OCI-LY1 (cell line): ENCODE results near the gene ZNF37A.

ENCODE experiments used
- H2AFZ ChIP-seq: fragments of 200-600 bp; sonication (generic), shearing (Covaris generic); 2 replicates; pipeline ENCODE4 v1.6.0; 2014; ENCODE audit warnings: antibody characterized with exemption, mild to moderate bottlenecking, low read length
- H3F3A ChIP-seq: fragments of 200-600 bp; sonication (generic), shearing (Covaris generic); 2 replicates; pipeline ENCODE4 v1.6.0; 2014; ENCODE audit warnings: mild to moderate bottlenecking, antibody characterized with exemption, low read length, moderate library complexity; ENCODE audit not compliant: insufficient read depth
- H3K27ac ChIP-seq: fragments of 200-600 bp; sonication (generic); 2 replicates; pipeline ENCODE4 v1.5.1; 2014; ENCODE audit warnings: low read length, mixed run types, mild to moderate bottlenecking, low read depth; ENCODE audit not compliant: poor library complexity, severe bottlenecking
- H3K27me3 ChIP-seq: fragments of 200-600 bp; sonication (generic); 2 replicates; pipeline ENCODE4 v1.6.0; 2014; ENCODE audit warnings: antibody characterized with exemption, mild to moderate bottlenecking, low read length, moderate library complexity; ENCODE audit not compliant: insufficient read depth
- H3K36me3 ChIP-seq: fragments of 200-600 bp; sonication (generic); 2 replicates; pipeline ENCODE4 v1.6.1; 2014; ENCODE audit warnings: mild to moderate bottlenecking, antibody characterized with exemption, low read length, moderate library complexity, mixed read lengths; ENCODE audit not compliant: insufficient read depth
- H3K4me1 ChIP-seq: fragments of 200-600 bp; sonication (generic); 2 replicates; pipeline ENCODE4 v1.5.1; 2014; ENCODE audit warnings: mild to moderate bottlenecking, low read length, moderate library complexity; ENCODE audit not compliant: insufficient read depth, severe bottlenecking
- H3K4me2 ChIP-seq: fragments of 200-600 bp; sonication (generic), shearing (Covaris generic); 2 replicates; pipeline ENCODE4 v1.6.1; 2014; ENCODE audit warnings: low read length
- H3K4me3 ChIP-seq: fragments of 200-600 bp; sonication (generic); 2 replicates; pipeline ENCODE4 v1.5.1; 2014; ENCODE audit warnings: low read length, low read depth, mild to moderate bottlenecking, mixed read lengths; ENCODE audit not compliant: poor library complexity, severe bottlenecking
- H3K79me2 ChIP-seq: fragments of 200-600 bp; shearing (Covaris generic); 2 replicates; pipeline ENCODE4 v1.6.1; 2016; ENCODE audit warnings: mixed run types, low read length, mixed read lengths; ENCODE audit not compliant: insufficient read depth
- H3K9ac ChIP-seq: fragments of 200-600 bp; sonication (generic), shearing (Covaris generic); 2 replicates; pipeline ENCODE4 v1.6.1; 2014; ENCODE audit warnings: mild to moderate bottlenecking, low read length, mixed read lengths
- H3K9me2 ChIP-seq: fragments of 200-600 bp; sonication (generic), shearing (Covaris generic); 2 replicates; pipeline ENCODE4 v1.6.1; 2014; ENCODE audit warnings: low read depth, mild to moderate bottlenecking, low read length, mixed read lengths
- H3K9me3 ChIP-seq: fragments of 200-600 bp; shearing (Covaris generic); 2 replicates; pipeline ENCODE4 v1.6.1; 2014; ENCODE audit warnings: low read length, mixed read lengths
- H4K20me1 ChIP-seq: fragments of 200-600 bp; sonication (generic), shearing (Covaris generic); 2 replicates; pipeline ENCODE4 v1.6.0; 2016; ENCODE audit warnings: mild to moderate bottlenecking, low read length; ENCODE audit not compliant: insufficient read depth
- EZH2 ChIP-seq: fragments of 200-600 bp; sonication (generic), shearing (Covaris generic); IDR thresholded peaks from 2 replicates; pipeline ENCODE4 v1.8.0; 2017; ENCODE audit warnings: borderline replicate concordance, mixed run types, mild to moderate bottlenecking, antibody characterized with exemption, low read length, moderate library complexity, mixed read lengths
- TF ChIP-seq, protein P1 (sequence below): fragments of 200-600 bp; sonication (generic), shearing (Covaris generic); IDR thresholded peaks from 2 replicates; pipeline ENCODE4 v1.5.1; 2017; ENCODE audit warnings: mild to moderate bottlenecking, antibody characterized with exemption, low read length, moderate library complexity, mixed read lengths

Gene ZNF37A

DNA sequence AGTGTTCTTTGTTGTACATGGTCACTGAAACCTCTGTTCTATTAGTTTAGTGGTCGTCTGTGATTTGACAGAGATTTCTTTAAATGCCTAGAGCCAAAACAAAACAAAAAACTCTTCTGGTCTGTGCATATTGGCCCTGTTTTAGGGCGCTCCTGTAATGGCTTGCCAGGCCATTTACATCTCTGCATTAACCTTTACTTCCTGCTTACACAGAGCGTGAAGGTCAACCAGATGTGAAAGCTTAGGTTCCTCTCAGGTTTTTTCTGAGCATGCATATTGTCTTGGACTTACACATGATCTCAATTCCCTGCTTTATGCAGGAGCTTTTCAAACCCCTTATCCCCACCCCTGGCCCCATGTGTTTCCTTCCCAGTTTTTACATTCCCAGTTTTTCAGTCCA, 9.6 kb downstream of the ZNF37A start:
- Histone ChIP-seq H3K79me2 (no peaks in the 10 kb centered on the region), H3K36me3 (peaks cover 80% of the 10 kb centered on the region), H2AFZ (no peak overlapping the region), H3K4me2 (no peak overlapping the region), H3K4me3 (no peak overlapping the region), H3F3A (0 out of 2 replicates have a peak, but pooled peaks cover 3% of the 10 kb centered on the region), H3K9ac (no peak overlapping the region), H3K27me3 (no peaks in the 10 kb centered on the region), H3K4me1 (no peaks in the 10 kb centered on the region), H3K27ac (no peak overlapping the region), H4K20me1 (no peaks in the 10 kb centered on the region), H3K9me2 (no peaks in the 10 kb centered on the region), H3K9me3 (peaks cover 18% of the 10 kb centered on the region)
- TF ChIP-seq, protein P1, sequence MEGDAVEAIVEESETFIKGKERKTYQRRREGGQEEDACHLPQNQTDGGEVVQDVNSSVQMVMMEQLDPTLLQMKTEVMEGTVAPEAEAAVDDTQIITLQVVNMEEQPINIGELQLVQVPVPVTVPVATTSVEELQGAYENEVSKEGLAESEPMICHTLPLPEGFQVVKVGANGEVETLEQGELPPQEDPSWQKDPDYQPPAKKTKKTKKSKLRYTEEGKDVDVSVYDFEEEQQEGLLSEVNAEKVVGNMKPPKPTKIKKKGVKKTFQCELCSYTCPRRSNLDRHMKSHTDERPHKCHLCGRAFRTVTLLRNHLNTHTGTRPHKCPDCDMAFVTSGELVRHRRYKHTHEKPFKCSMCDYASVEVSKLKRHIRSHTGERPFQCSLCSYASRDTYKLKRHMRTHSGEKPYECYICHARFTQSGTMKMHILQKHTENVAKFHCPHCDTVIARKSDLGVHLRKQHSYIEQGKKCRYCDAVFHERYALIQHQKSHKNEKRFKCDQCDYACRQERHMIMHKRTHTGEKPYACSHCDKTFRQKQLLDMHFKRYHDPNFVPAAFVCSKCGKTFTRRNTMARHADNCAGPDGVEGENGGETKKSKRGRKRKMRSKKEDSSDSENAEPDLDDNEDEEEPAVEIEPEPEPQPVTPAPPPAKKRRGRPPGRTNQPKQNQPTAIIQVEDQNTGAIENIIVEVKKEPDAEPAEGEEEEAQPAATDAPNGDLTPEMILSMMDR, result no peak
- TF ChIP-seq EZH2, result no peak

DNA sequence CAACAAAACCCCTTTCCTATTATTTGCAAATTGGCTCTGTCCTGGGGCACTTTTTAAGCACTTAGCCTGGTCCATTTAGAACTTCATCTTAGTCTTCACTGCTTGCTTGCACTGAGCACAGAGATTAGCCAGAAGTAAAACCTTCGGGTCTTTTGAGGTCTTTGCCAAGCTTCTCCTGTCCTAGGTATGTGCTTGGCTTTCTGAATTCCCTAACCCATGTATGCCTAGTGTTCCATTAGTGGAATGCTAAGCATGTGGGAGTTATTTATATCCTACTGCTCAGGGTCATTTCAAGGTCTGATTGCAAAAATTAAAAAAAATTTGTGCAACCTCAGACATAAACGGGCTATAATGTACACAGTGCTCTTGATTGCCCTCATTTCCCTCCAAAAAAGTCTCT, 18.0 kb downstream of the ZNF37A start:
- H3K4me1 ChIP-seq, result no peaks in the 10 kb centered on the region
- TF ChIP-seq, protein P1, result no peak

DNA sequence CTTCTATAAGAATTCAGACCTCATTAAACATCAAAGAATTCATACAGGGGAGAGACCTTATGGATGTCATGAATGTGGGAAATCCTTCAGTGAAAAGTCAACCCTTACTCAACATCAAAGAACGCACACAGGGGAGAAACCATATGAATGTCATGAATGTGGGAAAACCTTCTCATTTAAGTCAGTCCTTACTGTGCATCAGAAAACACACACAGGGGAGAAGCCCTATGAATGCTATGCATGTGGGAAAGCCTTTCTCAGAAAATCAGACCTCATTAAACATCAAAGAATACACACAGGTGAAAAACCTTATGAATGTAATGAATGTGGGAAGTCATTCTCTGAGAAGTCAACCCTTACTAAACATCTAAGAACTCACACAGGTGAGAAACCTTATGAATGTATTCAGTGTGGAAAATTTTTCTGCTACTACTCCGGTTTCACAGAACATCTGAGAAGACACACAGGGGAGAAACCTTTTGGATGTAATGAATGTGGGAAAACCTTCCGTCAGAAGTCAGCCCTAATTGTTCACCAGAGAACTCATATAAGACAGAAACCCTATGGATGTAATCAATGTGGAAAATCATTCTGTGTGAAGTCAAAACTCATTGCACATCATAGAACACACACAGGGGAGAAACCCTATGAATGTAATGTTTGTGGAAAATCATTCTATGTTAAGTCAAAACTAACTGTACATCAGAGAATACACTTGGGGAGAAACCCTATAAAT, 24.1 kb downstream of the ZNF37A start:
- no peaks in the 10 kb centered on the region for H3K9me2 ChIP-seq
- H3K9me3 ChIP-seq, result peaks cover 61% of the 10 kb centered on the region
- no peak overlapping the region for H3K27ac ChIP-seq
- no peak overlapping the region for H3K9ac ChIP-seq
- no peaks in the 10 kb centered on the region for H3K4me1 ChIP-seq
- no peaks in the 10 kb centered on the region for H3K27me3 ChIP-seq
- H3K4me3 ChIP-seq, result no peak overlapping the region
- peaks cover 59% of the 10 kb centered on the region for H3K36me3 ChIP-seq
- no peak overlapping the region for H2AFZ ChIP-seq
- H3F3A ChIP-seq, result no peaks in the 10 kb centered on the region
- H3K79me2 ChIP-seq, result no peaks in the 10 kb centered on the region
- no peaks in the 10 kb centered on the region for H4K20me1 ChIP-seq
- no peak overlapping the region for H3K4me2 ChIP-seq
- TF ChIP-seq, protein P1, result no peak
- no peak for TF ChIP-seq EZH2

More for the DNA sequence above, 18.0 kb downstream of the ZNF37A start:
- no peaks in the 10 kb centered on the region for H3K79me2 ChIP-seq
- H4K20me1 ChIP-seq, result no peaks in the 10 kb centered on the region
- H3K4me3 ChIP-seq, result no peak overlapping the region
- no peak overlapping the region for H3K4me2 ChIP-seq
- H3K27me3 ChIP-seq, result no peaks in the 10 kb centered on the region
- no peaks in the 10 kb centered on the region for H3K9me2 ChIP-seq
- no peaks in the 10 kb centered on the region for H3F3A ChIP-seq
- H3K36me3 ChIP-seq, result peaks cover 38% of the 10 kb centered on the region
- peaks cover 17% of the 10 kb centered on the region for H3K9me3 ChIP-seq
- no peak overlapping the region for H3K27ac ChIP-seq
- no peak overlapping the region for H2AFZ ChIP-seq
- no peak overlapping the region for H3K9ac ChIP-seq
